Stimulated activated CD4-positive, alpha-beta T cell treated with anti-CD3 and anti-CD28 coated beads, Interleukin-15, amount 100 ng/mL, for 48 hours (primary cell): ENCODE results near the gene RBP7.
"Not testable (repeated sequence)": the region's sequence is repeated elsewhere in the genome, so short reads cannot be mapped to it uniquely, and the experiment has no call there.

ENCODE experiments used
- DNase-seq, 2 donors: peaks; one replicate each; pipeline ENCODE4 v3.0.0-alpha.2; 2020; ENCODE audit warnings: low read depth in 2 of 2

The RBP7 gene

GRCh38 chr1:9996624-9997582 lies at the start of gene RBP7:
Gene RBP7, plus strand, starts transcription at chr1:9997228. Its CDS starts 31 bp downstream, at chr1:9997259.
- no peak for DNase-seq

- DNase-seq = no peak
Observed at GRCh38 chr1:9957726-9958125, 39.3 kb upstream of the RBP7 start.

GRCh38 chr1:9960011-9960410 lies 37.0 kb upstream of the RBP7 start:
- DNase-seq = no peak

DNA sequence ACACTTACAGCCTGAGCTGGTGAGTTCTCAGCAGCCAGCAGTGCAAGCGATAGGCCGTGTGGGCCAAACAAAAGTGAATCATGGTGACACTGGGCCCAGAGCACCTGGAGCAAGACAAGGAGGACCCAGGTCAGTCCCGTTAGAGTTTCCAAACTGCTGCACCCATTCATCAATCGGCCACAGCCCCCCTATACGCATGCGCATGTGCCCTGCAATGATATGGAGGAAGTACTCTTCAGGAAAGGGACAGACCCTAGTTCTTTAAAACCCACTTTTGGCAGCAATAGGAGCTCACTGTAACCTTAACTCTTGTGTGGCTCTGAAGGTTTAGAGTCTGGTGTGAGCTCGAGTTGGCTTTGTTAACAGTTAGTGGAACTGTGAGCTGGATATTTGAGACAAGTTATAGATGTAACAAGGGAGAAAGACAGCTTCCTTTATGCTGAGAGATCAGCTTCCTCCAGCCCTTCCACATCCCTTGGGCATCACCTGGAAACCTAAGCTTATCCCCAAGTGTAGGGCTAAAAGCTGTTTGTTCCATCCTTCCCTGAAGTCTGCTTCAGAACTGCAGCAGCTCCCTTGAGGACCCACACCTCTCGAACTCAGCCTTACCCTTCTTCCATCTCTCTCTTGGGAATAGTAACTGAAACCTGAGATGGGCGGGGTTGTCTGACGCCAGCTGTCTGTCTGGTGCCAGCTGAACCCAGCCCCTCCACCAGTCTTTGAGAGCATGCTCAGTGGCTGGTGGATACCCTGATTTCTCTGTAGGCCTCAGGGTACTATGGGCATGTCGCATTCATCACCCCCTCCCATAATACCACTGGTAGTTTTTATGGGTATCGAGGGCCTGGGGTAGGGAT lies 36.1 kb upstream of the RBP7 start:
- DNase-seq = no peak

DNA sequence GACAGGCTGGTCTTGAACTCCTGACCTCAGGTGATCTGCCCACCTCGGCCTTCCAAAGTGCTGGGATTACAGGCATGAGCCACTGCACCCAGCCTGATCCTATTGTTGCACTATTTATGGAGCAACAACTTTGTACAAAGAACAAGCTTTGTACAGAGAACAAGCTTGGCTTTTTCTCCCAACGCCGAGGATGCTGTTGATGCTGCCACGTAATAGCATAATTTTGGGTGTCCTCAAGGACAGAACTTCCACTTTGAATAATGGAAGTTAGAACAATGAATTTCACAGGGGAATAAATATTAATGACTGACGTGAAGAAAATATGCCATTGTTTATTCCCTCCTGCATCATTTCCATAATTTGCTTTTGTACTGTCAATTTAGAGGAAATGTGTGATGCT lies 12.8 kb upstream of the RBP7 start:
- no peak for DNase-seq

GRCh38 chr1:9985001-9985400 lies 12.0 kb upstream of the RBP7 start:
- DNase-seq = no peak

GRCh38 chr1:9989773-9990172 lies 7.3 kb upstream of the RBP7 start:
- DNase-seq = no peak

DNA sequence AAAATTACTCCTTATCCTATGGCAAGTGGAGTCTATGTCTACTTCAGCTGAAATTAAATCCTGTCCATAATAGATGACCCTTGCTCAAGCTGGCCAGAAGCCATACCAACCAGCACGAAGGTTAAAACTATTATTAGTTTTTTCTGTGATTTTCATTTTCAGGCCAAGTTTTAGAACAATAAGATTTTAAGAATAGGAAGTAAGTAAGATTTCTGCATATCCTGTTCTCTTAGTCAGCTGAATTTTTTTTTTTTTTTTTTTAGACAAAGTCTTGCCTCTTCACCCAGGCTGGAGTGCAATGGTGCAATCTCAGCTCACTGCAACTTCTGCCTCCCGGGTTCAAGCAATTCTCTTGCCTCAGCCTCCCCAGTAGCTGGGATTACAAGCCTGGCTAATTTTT lies 6.1 kb upstream of the RBP7 start:
- no peak for DNase-seq

GRCh38 chr1:9992910-9993309 lies 4.1 kb upstream of the RBP7 start:
- DNase-seq = no peak

- no peak for DNase-seq
Observed at GRCh38 chr1:9993561-9994075, 3.4 kb upstream of the RBP7 start.

DNA sequence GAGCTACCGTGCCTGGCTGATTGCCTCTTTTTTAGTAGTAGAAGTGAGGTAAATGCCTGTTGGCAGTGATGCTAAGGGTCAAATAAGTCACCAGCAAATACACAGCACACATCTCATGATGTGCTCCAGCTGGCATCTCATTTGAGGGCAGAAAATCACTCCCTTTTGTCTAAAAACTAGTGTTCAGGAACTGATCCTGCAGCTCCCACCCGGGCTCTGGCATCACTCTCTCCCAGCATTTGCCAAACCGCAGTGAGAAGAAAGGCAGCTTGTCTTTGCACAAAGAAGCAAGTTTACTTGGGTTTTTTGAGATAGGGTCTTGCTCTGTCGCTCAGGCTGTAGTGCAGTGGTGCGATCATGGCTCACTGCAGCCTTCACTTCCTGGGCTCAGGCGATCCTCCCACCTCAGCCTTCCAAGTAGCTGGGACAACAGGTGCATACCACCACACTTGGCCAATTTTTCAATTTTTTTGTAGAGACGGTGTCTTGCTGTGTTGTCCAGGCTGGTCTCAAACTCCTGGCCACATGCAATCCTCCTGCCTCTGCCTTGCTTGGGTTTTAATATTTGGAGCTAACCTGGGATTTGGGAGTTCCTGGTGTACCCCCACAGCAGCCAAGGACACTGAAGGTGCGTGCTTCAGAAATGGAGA lies 4.1 kb downstream of the RBP7 start:
- DNase-seq = no peak

DNA sequence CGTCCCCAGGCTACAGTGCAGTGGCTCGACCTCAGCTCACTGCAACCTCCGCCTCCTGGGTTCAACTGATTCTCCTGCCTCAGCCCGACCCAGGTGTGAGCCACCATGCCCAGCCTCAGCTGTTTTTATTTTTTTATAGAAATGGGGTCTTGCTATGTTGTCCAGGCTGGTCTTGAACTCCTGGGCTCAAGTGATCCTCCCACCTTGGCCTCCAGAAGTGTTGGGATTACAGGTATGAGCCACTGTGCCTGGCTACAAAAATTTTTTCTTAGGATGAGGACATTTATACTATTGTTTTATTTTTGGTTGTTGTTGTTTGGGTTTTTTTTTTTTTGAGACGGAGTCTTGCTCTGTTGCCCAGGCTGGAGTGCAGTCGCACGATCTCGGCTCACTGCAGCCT lies 8.2 kb downstream of the RBP7 start:
- not testable (repeated sequence) for DNase-seq

- no peak for DNase-seq
Observed at GRCh38 chr1:10007169-10007568, 10.1 kb downstream of the RBP7 start.

DNA sequence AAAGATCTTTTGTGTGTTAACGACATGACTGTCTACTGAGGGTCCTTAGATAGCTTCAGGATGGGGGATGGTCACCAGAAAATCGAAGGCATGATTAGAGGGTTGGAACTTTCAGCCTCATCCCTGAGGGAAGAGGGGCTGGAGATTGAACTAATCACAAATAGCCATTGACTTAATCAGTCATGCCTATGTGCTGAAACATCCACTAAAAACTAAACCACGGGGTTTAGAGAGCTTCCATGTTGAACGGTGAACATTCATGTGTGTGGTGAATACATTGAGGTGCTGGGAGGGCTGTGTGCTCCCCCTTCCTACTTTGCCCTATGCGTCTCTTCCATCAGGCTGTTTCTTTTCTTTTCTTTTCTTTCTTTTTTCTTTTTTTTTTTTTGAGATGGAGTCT lies 17.0 kb downstream of the RBP7 start:
- no peak for DNase-seq

DNA sequence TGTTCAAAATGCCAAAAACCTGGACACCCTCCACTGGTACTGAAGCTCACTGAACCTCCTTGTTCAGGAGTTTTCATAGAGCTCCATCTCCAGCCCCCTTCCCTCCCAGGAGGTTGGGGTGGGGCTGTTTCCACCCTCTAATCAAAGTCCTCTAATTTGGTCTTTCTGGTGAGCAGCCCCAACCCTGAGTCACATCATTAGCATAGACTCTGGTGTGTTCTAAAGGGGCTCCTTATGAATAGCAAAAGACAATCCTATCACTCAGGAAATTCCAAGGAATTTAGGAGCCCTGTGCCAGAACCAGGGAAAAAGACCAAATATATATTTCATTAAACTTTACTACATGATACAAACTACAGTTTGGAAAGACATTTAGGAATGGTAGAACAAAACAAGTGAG lies 22.5 kb downstream of the RBP7 start:
- no peak for DNase-seq

DNA sequence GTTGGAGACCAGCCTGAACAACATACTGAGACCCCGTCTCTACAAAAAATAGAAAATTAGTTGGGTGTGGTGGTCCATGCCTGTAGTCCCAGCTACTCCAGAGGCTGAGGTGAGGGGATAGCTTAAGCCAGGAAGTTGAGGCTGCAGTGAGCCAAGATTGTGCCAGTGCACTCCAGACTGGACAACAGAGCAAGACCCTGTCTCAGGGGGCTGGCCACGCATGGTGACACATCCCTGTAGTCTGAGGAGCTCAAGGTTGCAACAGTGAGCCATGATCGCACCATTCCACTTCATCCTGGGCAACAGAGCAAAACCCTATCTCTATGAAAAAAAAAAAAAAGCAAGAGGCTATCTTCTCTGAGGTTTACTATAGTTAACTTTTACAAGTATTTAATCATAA lies 23.1 kb downstream of the RBP7 start:
- no peak for DNase-seq

DNA sequence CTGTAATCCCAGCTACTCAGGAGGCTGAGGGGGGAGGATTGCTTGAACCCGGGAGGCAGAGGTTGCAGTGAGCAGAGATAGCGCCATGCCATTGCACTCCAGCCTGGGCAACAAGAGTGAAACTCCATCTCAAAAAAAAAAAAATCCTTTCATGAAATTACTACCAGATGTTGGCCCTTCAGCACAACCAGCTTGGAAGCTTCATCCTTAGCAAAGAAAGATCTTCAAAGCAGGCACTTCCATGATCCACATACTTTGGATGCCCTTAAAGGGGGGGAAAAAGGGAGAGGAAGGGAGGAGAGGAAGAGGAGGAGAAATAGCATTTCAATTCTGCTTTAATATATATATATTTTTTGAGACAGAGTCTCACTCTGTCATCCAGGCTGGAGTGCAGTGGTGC lies 23.6 kb downstream of the RBP7 start:
- not testable (repeated sequence) for DNase-seq

DNA sequence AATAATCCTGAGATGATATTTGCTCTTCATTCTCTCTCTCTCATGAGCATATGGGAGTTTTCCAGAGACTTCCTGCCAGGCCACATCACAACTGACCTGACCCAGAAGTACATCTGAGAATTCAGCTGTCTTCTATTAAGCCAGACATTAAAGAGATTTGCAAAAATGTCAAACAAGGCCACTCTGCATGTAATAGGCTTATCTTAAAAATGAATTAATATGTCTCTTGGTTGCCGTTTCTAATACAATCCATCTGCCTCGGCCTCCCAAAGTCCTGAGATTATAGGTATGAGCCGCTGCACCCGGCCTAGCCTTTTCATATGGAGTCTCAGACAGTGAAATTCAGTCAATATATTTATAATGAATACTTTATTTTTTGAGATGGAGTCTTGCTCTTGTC lies 25.0 kb downstream of the RBP7 start:
- not testable (repeated sequence) for DNase-seq

GRCh38 chr1:10022656-10023055 lies 25.6 kb downstream of the RBP7 start:
- no peak for DNase-seq

- DNase-seq = no peak
Observed at GRCh38 chr1:10025354-10025753, 28.3 kb downstream of the RBP7 start.

- DNase-seq = no peak
Observed at GRCh38 chr1:10027027-10027426, 30.0 kb downstream of the RBP7 start.

DNA sequence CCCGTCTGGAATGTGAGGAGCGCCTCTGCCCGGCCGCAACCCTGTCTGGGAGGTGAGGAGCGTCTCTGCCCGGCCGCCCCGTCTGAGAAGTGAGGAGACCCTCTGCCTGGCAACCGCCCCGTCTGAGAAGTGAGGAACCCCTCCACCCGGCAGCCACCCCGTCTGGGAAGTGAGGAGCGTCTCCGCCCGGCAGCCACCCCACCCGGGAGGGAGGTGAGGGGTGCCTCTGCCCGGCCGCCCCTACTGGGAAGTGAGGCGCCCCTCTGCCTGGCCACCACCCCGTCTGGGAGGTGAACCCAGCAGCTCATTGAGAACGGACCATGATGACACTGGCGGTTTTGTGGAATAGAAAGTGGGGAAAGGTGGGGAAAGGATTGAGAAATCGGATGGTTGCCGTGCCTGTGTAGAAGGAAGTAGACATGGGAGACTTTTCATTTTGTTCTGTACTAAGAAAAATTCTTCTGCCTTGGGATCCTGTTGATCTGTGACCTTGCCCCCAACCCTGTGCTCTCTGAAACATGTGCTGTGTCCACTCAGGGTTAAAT lies 32.0 kb downstream of the RBP7 start:
- not testable (repeated sequence) for DNase-seq
